Hepatocyte (in vitro differentiated cells): ENCODE data around the gene SV2C. TPM values are rescaled to one million over a fixed set of nuclear protein-coding genes. Genes with fewer than 3 reads are reported as not detected.

ENCODE experiments used
- DNase-seq: peaks from one replicate; pipeline ENCODE4 v3.0.0-alpha.2; 2016; ENCODE audit warnings: low spot score
- H2AFZ ChIP-seq: fragments of 200-600 bp; sonication (generic); 2 replicates; pipeline ENCODE4 v1.6.0; 2016; ENCODE audit warnings: antibody characterized with exemption, mild to moderate bottlenecking
- H3K27ac ChIP-seq: fragments of 200-600 bp; sonication (generic); 2 replicates; pipeline ENCODE4 v1.5.1; 2016; ENCODE audit warnings: mild to moderate bottlenecking
- H3K27me3 ChIP-seq: fragments of 200-600 bp; sonication (generic); 2 replicates; pipeline ENCODE4 v1.6.1; 2016
- H3K36me3 ChIP-seq: fragments of 200-600 bp; sonication (generic); replicated peaks from 2 replicates; pipeline ENCODE4 v1.5.1; 2016; ENCODE audit warnings: low read depth; ENCODE audit not compliant: insufficient read depth
- H3K4me1 ChIP-seq: fragments of 200-600 bp; sonication (generic); 2 replicates; pipeline ENCODE4 v1.5.1; 2016; ENCODE audit warnings: mild to moderate bottlenecking, moderate library complexity; ENCODE audit not compliant: insufficient read depth
- H3K4me2 ChIP-seq: fragments of 200-600 bp; sonication (generic); 2 replicates; pipeline ENCODE4 v1.6.0; 2016
- H3K4me3 ChIP-seq: fragments of 200-600 bp; sonication (generic); 2 replicates; pipeline ENCODE4 v1.5.1; 2016; ENCODE audit warnings: mild to moderate bottlenecking
- H3K79me2 ChIP-seq: fragments of 200-600 bp; sonication (generic); 2 replicates; pipeline ENCODE4 v1.6.0; 2017; ENCODE audit warnings: mild to moderate bottlenecking
- H3K9me2 ChIP-seq: fragments of 200-600 bp; sonication (generic); replicated peaks from 2 replicates; pipeline ENCODE4 v1.6.0; 2017; ENCODE audit warnings: mild to moderate bottlenecking; ENCODE audit not compliant: insufficient read depth
- H3K9me3 ChIP-seq: fragments of 200-600 bp; sonication (generic); 2 replicates; pipeline ENCODE4 v1.5.1; 2016; ENCODE audit warnings: low read depth, mild to moderate bottlenecking
- H4K20me1 ChIP-seq: fragments of 200-600 bp; sonication (generic); 2 replicates; pipeline ENCODE4 v1.6.0; 2016; ENCODE audit warnings: mild to moderate bottlenecking; ENCODE audit not compliant: insufficient read depth, poor library complexity, severe bottlenecking
- EZH2 ChIP-seq: fragments of 200-600 bp; sonication (generic); IDR thresholded peaks from 2 replicates; pipeline ENCODE4 v1.6.1; 2016; ENCODE audit warnings: antibody characterized with exemption, mild to moderate bottlenecking, borderline replicate concordance
- EZH2phosphoT487 ChIP-seq: fragments of 200-600 bp; sonication (generic); IDR thresholded peaks from one replicate; pipeline ENCODE4 v1.6.1; 2018; ENCODE audit warnings: antibody characterized with exemption, mild to moderate bottlenecking, low read depth, moderate library complexity; ENCODE audit not compliant: unreplicated experiment, severe bottlenecking
- WGBS: methylation state at CpG from one replicate; pipeline ENCODE4 v1.1.6; 2016; ENCODE audit warnings: low lambda C conversion rate; ENCODE audit errors: missing lambda C conversion rate; 5-methylcytosine and 5-hydroxymethylcytosine counted together
- polyA plus RNA-seq: library from polyadenylated mRNA; unstranded; fragments of >200 nt; fragmentation: Nextera tagmentation; extraction: Ambion mirVana; gene quantifications from 2 replicates; pipeline ENCODE4 v1.2.1, GENCODE V29; 2016
- total RNA-seq: library from RNA; depleted of rRNA; stranded (reverse); fragments of >200 nt; gene quantifications from 2 replicates; pipeline ENCODE4 v1.2.3, GENCODE V29; 2014
- TF ChIP-seq, protein P1 (sequence below): fragments of 200-600 bp; sonication (generic); IDR thresholded peaks from 2 replicates; pipeline ENCODE4 v1.5.1; 2016; ENCODE audit warnings: antibody characterized with exemption, mild to moderate bottlenecking; ENCODE audit not compliant: poor library complexity

The SV2C gene
- total and polyA plus RNA-seq, 2 experiments from 2014 or later = under 0.01 to 0.05 TPM

DNA sequence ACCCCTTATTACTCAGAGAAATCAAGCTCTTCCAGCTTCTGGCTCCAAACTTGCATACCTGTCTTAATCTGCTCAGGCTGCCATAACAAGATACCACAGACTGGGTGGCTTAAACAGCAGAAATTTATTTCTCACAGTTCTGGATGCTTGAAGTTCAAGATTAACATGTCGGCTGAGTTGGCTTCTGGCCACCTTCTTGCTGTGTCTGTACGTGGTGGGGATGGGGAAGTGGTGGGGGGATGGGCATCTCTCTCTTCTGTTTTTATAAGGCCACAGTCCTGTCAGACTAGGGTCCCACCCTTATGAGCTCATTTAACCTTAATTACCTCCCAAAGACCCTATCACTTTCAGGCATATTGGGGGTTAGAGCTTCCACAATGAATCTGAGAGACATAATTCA is 140.5 kb downstream of the SV2C start:
- H3K36me3 ChIP-seq = no peaks in the 10 kb centered on the region
- no peak overlapping the region for H3K4me2 ChIP-seq
- no peak overlapping the region for H3K4me3 ChIP-seq
- no peaks in the 10 kb centered on the region for H3K79me2 ChIP-seq
- H3K27ac ChIP-seq = no peak overlapping the region
- no peak for DNase-seq
- H4K20me1 ChIP-seq = no peaks in the 10 kb centered on the region
- no peaks in the 10 kb centered on the region for H3K4me1 ChIP-seq
- no peak overlapping the region for H2AFZ ChIP-seq
- TF ChIP-seq, protein P1, sequence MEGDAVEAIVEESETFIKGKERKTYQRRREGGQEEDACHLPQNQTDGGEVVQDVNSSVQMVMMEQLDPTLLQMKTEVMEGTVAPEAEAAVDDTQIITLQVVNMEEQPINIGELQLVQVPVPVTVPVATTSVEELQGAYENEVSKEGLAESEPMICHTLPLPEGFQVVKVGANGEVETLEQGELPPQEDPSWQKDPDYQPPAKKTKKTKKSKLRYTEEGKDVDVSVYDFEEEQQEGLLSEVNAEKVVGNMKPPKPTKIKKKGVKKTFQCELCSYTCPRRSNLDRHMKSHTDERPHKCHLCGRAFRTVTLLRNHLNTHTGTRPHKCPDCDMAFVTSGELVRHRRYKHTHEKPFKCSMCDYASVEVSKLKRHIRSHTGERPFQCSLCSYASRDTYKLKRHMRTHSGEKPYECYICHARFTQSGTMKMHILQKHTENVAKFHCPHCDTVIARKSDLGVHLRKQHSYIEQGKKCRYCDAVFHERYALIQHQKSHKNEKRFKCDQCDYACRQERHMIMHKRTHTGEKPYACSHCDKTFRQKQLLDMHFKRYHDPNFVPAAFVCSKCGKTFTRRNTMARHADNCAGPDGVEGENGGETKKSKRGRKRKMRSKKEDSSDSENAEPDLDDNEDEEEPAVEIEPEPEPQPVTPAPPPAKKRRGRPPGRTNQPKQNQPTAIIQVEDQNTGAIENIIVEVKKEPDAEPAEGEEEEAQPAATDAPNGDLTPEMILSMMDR = no peak
- no peaks in the 10 kb centered on the region for H3K27me3 ChIP-seq
- WGBS = 45% methylated on average over 2 of the region's 2 CpGs
- H3K9me2 ChIP-seq = no peaks in the 10 kb centered on the region
- no peaks in the 10 kb centered on the region for H3K9me3 ChIP-seq

DNA sequence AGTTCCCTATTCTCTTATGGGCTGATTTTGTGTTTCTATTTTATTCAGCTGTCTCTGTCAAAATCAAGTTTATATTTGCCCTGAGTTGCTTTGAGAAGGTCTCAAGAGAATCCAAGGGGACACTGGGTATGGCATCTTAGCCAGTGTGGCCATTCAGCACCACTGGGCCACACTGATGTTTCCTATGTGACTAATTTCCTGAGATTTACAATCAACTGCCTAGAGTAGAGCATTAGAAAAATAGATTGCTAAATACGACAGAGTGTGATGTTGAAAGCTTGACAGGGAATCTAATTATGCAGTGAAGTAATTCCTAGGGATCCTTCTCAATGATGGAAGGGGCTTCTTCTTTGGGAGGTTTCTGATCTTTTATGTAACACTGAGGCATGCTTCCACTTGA is 141.7 kb downstream of the SV2C start:
- no peak for DNase-seq
- Histone ChIP-seq H3K79me2 (no peaks in the 10 kb centered on the region), H3K4me3 (no peak overlapping the region), H3K4me1 (no peaks in the 10 kb centered on the region), H3K36me3 (no peaks in the 10 kb centered on the region), H3K27me3 (no peaks in the 10 kb centered on the region), H3K4me2 (no peak overlapping the region), H3K27ac (no peak overlapping the region), H4K20me1 (no peaks in the 10 kb centered on the region), H3K9me3 (no peaks in the 10 kb centered on the region), H3K9me2 (no peaks in the 10 kb centered on the region), H2AFZ (no peak overlapping the region)
- 81% methylated on average over 1 of the region's 1 CpG for WGBS
- TF ChIP-seq, protein P1 = no peak
- TF ChIP-seq EZH2 (no peak), EZH2phosphoT487 (no peak)

DNA sequence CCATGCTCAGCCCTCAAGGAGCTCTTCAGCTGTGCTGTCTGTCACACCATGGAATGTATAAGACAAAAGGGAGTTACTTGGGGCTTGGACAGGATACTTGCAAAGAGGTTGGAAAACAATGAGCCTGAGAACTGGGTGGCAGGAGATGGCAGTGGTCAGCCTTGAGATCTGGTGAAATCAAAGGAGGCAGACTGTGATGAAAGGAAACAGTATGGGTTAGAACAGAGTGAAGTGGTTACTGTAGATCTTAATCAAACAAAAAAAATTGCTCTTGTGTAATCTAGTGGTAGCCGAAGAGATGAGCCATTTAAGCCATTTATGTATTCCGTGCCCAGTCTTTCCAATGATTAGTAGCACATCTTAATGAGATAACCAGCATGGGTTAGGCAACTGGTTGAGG is 142.2 kb downstream of the SV2C start:
- no peaks in the 10 kb centered on the region for H4K20me1 ChIP-seq
- no peaks in the 10 kb centered on the region for H3K79me2 ChIP-seq
- H2AFZ ChIP-seq = no peak overlapping the region
- H3K4me2 ChIP-seq = no peak overlapping the region
- no peaks in the 10 kb centered on the region for H3K27me3 ChIP-seq
- DNase-seq = no peak
- TF ChIP-seq, protein P1 = no peak
- no peak for TF ChIP-seq EZH2
- no peak for TF ChIP-seq EZH2phosphoT487
- H3K4me1 ChIP-seq = no peaks in the 10 kb centered on the region
- H3K9me2 ChIP-seq = no peaks in the 10 kb centered on the region
- no peaks in the 10 kb centered on the region for H3K36me3 ChIP-seq
- H3K4me3 ChIP-seq = no peak overlapping the region
- 93% methylated on average over 2 of the region's 2 CpGs for WGBS
- no peaks in the 10 kb centered on the region for H3K9me3 ChIP-seq
- no peak overlapping the region for H3K27ac ChIP-seq

DNA sequence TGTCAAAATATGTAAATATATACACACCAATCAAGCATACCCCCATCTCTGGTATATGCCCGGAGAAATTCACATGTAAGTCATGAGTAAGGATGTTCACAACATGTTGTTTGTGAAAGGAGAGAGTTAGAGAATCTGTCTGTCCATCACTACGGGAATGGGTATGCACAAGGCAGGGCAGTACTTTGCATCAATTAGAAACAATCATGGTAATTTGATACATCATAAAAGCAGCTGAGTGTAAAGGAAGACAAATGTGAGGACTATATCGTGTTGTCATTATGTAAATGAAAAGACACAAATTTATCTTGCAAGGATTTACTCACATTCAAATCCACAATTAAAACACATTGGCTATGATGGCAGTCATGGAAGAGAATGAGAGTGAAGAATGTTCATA is 146.7 kb downstream of the SV2C start:
- no peak for TF ChIP-seq EZH2
- no peak for TF ChIP-seq EZH2phosphoT487
- TF ChIP-seq, protein P1 = no peak
- H2AFZ ChIP-seq = no peak overlapping the region

More for the DNA sequence above, 146.7 kb downstream of the SV2C start:
- H4K20me1 ChIP-seq = no peaks in the 10 kb centered on the region
- H3K9me2 ChIP-seq = no peaks in the 10 kb centered on the region
- H3K36me3 ChIP-seq = no peaks in the 10 kb centered on the region
- no peak for DNase-seq
- H3K4me1 ChIP-seq = no peaks in the 10 kb centered on the region
- H3K27ac ChIP-seq = no peak overlapping the region
- H3K4me2 ChIP-seq = no peak overlapping the region
- no peak overlapping the region for H3K4me3 ChIP-seq
- no peaks in the 10 kb centered on the region for H3K9me3 ChIP-seq
- 90% methylated on average over 3 of the region's 3 CpGs for WGBS
- no peaks in the 10 kb centered on the region for H3K27me3 ChIP-seq
- no peaks in the 10 kb centered on the region for H3K79me2 ChIP-seq
